WTC11 (cell line): ENCODE data around the gene MYL12B. TPM values are rescaled to one million over a fixed set of nuclear protein-coding genes. Genes with fewer than 3 reads are reported as not detected.

Experiments used
- ATAC-seq: fragments of 200-7000 bp; cut with Tn5 transposase; 2 replicates; pipeline ENCODE4 v1.10.0; 2021; ENCODE audit warnings: mild to moderate bottlenecking, moderate library complexity
- CTCF ChIA-PET: fragments of 300-600 bp; sonication (Branson Sonifier 250); formaldehyde crosslinking; loops from one replicate; lab custom pipeline; 2021; ENCODE audit warnings: antibody characterized with exemption; lab: Charles Lee
- POLR2A ChIA-PET: fragments of 350-600 bp; sonication (Branson Sonifier 250); formaldehyde crosslinking; loops from one replicate; lab custom pipeline; 2021; ENCODE audit warnings: antibody characterized with exemption; lab: Charles Lee
- DNase-seq: peaks from one replicate; pipeline ENCODE4 v3.0.0; 2021; ENCODE audit warnings: low spot score
- H3K27ac Mint-ChIP-seq: 2 replicates; pipeline ENCODE4 v1.8.0; 2021; ENCODE audit warnings: mixed read lengths
- H3K27me3 Mint-ChIP-seq: 2 replicates; pipeline ENCODE4 v1.8.0; 2021; ENCODE audit warnings: low read depth, mild to moderate bottlenecking, moderate library complexity, mixed read lengths
- H3K36me3 Mint-ChIP-seq: 2 replicates; pipeline ENCODE4 v1.8.0; 2021; ENCODE audit warnings: mixed read lengths
- H3K4me1 Mint-ChIP-seq: 2 replicates; pipeline ENCODE4 v1.8.0; 2022; ENCODE audit warnings: mixed read lengths
- H3K4me3 Mint-ChIP-seq: 2 replicates; pipeline ENCODE4 v1.8.0; 2021; ENCODE audit warnings: mild to moderate bottlenecking, moderate library complexity, mixed read lengths
- H3K9me3 Mint-ChIP-seq: 2 replicates; pipeline ENCODE4 v1.8.0; 2021; ENCODE audit warnings: mixed read lengths
- CBFB ChIP-seq: sonication (generic); formaldehyde crosslinking; IDR thresholded peaks from 2 replicates; pipeline ENCODE4 v1.8.1; 2022; ENCODE audit warnings: mild to moderate bottlenecking, low read depth, missing genetic modification reagents
- CDX4 ChIP-seq: fragments of 250-450 bp; sonication (Bioruptor Pico); IDR thresholded peaks from 2 replicates; pipeline ENCODE4 v1.9.0; 2021; ENCODE audit warnings: moderate library complexity, mild to moderate bottlenecking, inconsistent platforms, borderline replicate concordance
- CREB1 ChIP-seq: sonication (generic); formaldehyde crosslinking; IDR thresholded peaks from 2 replicates; pipeline ENCODE4 v1.8.0; 2023; ENCODE audit warnings: mild to moderate bottlenecking, missing genetic modification reagents
- EMX1 ChIP-seq: fragments of 250-450 bp; sonication (Bioruptor Pico); IDR thresholded peaks from 2 replicates; pipeline ENCODE4 v1.8.0; 2021; ENCODE audit warnings: mild to moderate bottlenecking
- FOXK1 ChIP-seq: sonication (generic); formaldehyde crosslinking; IDR thresholded peaks from 2 replicates; pipeline ENCODE4 v1.8.0; 2022; ENCODE audit warnings: mild to moderate bottlenecking, moderate library complexity, missing genetic modification reagents
- FOXP4 ChIP-seq: sonication (generic); formaldehyde crosslinking; IDR thresholded peaks from 2 replicates; pipeline ENCODE4 v1.8.0; 2022; ENCODE audit warnings: mild to moderate bottlenecking, missing genetic modification reagents
- GRHL2 ChIP-seq: fragments of 250-450 bp; sonication (Bioruptor Pico); IDR thresholded peaks from 2 replicates; pipeline ENCODE4 v1.8.0; 2022; ENCODE audit warnings: mild to moderate bottlenecking, moderate library complexity; ENCODE audit not compliant: insufficient replicate concordance, severe bottlenecking
- HMGXB4 ChIP-seq: sonication (generic); formaldehyde crosslinking; IDR thresholded peaks from 2 replicates; pipeline ENCODE4 v1.8.1; 2023; ENCODE audit warnings: mild to moderate bottlenecking, moderate library complexity, missing genetic modification reagents
- IRF2 ChIP-seq: sonication (generic); formaldehyde crosslinking; IDR thresholded peaks from 2 replicates; pipeline ENCODE4 v1.8.0; 2022; ENCODE audit warnings: low read depth, missing genetic modification reagents, borderline replicate concordance
- NFYB ChIP-seq: sonication (generic); formaldehyde crosslinking; conservative IDR thresholded peaks from 2 replicates; pipeline ENCODE4 v1.8.0; 2022; ENCODE audit warnings: low read depth, missing genetic modification reagents
- NR2C2 ChIP-seq: sonication (generic); formaldehyde crosslinking; IDR thresholded peaks from 2 replicates; pipeline ENCODE4 v1.8.0; 2022; ENCODE audit warnings: mild to moderate bottlenecking, missing genetic modification reagents
- PRRX2 ChIP-seq: fragments of 250-450 bp; sonication (Bioruptor Pico); IDR thresholded peaks from 2 replicates; pipeline ENCODE4 v1.8.0; 2021; ENCODE audit warnings: mild to moderate bottlenecking
- SMAD4 ChIP-seq: sonication (generic); formaldehyde crosslinking; IDR thresholded peaks from 2 replicates; pipeline ENCODE4 v1.8.0; 2022; ENCODE audit warnings: mild to moderate bottlenecking, missing genetic modification reagents
- TCF7 ChIP-seq: sonication (generic); formaldehyde crosslinking; IDR thresholded peaks from 2 replicates; pipeline ENCODE4 v1.8.0; 2022; ENCODE audit warnings: mild to moderate bottlenecking, low read depth, missing genetic modification reagents, moderate library complexity
- TP53 ChIP-seq: sonication (generic); formaldehyde crosslinking; IDR thresholded peaks from 2 replicates; pipeline ENCODE4 v1.8.1; 2023; ENCODE audit warnings: mild to moderate bottlenecking, missing genetic modification reagents
- USF2 ChIP-seq: sonication (generic); formaldehyde crosslinking; IDR thresholded peaks from 2 replicates; pipeline ENCODE4 v1.8.1; 2023; ENCODE audit warnings: mild to moderate bottlenecking, missing genetic modification reagents, moderate library complexity
- ZBTB21 ChIP-seq: sonication (generic); formaldehyde crosslinking; IDR thresholded peaks from 2 replicates; pipeline ENCODE4 v1.8.1; 2023; ENCODE audit warnings: mild to moderate bottlenecking, missing genetic modification reagents, borderline replicate concordance
- ZMAT4 ChIP-seq: fragments of 250-450 bp; sonication (Bioruptor Pico); IDR thresholded peaks from 2 replicates; pipeline ENCODE4 v1.9.0; 2021; ENCODE audit warnings: mild to moderate bottlenecking
- ZNF263 ChIP-seq: sonication (generic); formaldehyde crosslinking; IDR thresholded peaks from 2 replicates; pipeline ENCODE4 v1.8.1; 2022; ENCODE audit warnings: low read depth, mild to moderate bottlenecking, moderate library complexity, missing genetic modification reagents
- ZNF512 ChIP-seq: sonication (generic); formaldehyde crosslinking; IDR thresholded peaks from 2 replicates; pipeline ENCODE4 v1.8.1; 2022; ENCODE audit warnings: missing genetic modification reagents, borderline replicate concordance
- ZNF532 ChIP-seq: fragments of 250-450 bp; sonication (Bioruptor Pico); IDR thresholded peaks from 2 replicates; pipeline ENCODE4 v1.9.0; 2021; ENCODE audit warnings: mild to moderate bottlenecking, borderline replicate concordance
- ZNF671 ChIP-seq: fragments of 250-450 bp; sonication (Bioruptor Pico); IDR thresholded peaks from 2 replicates; pipeline ENCODE4 v1.8.0; 2021; ENCODE audit warnings: mild to moderate bottlenecking
- total RNA-seq: library from RNA; stranded (reverse); gene quantifications from 3 replicates; pipeline ENCODE4 v1.2.3, GENCODE V29; 2021

MYL12B gene
- total RNA-seq, 1 experiment from 2014 or later, result 173 TPM

GRCh38 chr18:3306391-3306790, 44.5 kb downstream of the MYL12B start:
- Mint-ChIP-seq H3K36me3 (no peaks in the 10 kb centered on the region; the same call in 1 of the 2 replicates), H3K4me3 (no peak overlapping the region)
- CTCF ChIA-PET, result interaction anchor here (1.0 to 2.8 kb wide), 2 partner anchors 9 to 297 kb away, joined by 3 to 13 read pairs; no protein-coding TSS in a partner anchor
- TF ChIP-seq ZBTB21 (CRISPR knock-in tag) (no peak), FOXP4 (CRISPR knock-in tag) (no peak), SMAD4 (CRISPR knock-in tag) (no peak), USF2 (CRISPR knock-in tag) (no peak), TP53 (CRISPR knock-in tag) (no peak), EMX1 (no peak), ZNF532 (CRISPR knock-in tag) (no peak), TCF7 (CRISPR knock-in tag) (no peak), NR2C2 (CRISPR knock-in tag) (no peak), IRF2 (CRISPR knock-in tag) (no peak), ZNF512 (CRISPR knock-in tag) (no peak), ZNF671 (CRISPR knock-in tag) (no peak), PRRX2 (CRISPR knock-in tag) (no peak)
- TF ChIP-seq, all 79 proteins: peak for 0
- H3K27me3 Mint-ChIP-seq, result no peaks in the 10 kb centered on the region
- no peak for ATAC-seq
- no peak for DNase-seq
- H3K9me3 Mint-ChIP-seq, result peaks cover 9% of the 10 kb centered on the region; the same call in 1 of the 2 replicates
- H3K27ac Mint-ChIP-seq, result no peak overlapping the region
- POLR2A ChIA-PET, result no interaction called here
- H3K4me1 Mint-ChIP-seq, result peaks cover 13% of the 10 kb centered on the region

- Mint-ChIP-seq H3K27me3 (peaks cover 9% of the 10 kb centered on the region; the same call in 1 of the 2 replicates), H3K27ac (no peak overlapping the region), H3K4me3 (no peak overlapping the region), H3K4me1 (peaks cover 4% of the 10 kb centered on the region), H3K36me3 (peaks cover 14% of the 10 kb centered on the region), H3K9me3 (peaks cover 25% of the 10 kb centered on the region)
- ChIA-PET POLR2A (interaction anchor here (1.5 kb wide), 1 partner anchor 16 kb away, joined by 4 read pairs; no protein-coding TSS in a partner anchor), CTCF (interaction anchor here (1.5 to 1.6 kb wide), 2 partner anchors 9 to 16 kb away, joined by 4 to 9 read pairs; no protein-coding TSS in a partner anchor)
- DNase-seq (no peak), ATAC-seq (no peak)
- TF ChIP-seq FOXK1 (CRISPR knock-in tag) (no peak), IRF2 (CRISPR knock-in tag) (no peak), CREB1 (CRISPR knock-in tag) (no peak), PRRX2 (CRISPR knock-in tag) (no peak), ZNF263 (CRISPR knock-in tag) (no peak), CDX4 (CRISPR knock-in tag) (no peak), ZMAT4 (CRISPR knock-in tag) (no peak), GRHL2 (no peak), CBFB (CRISPR knock-in tag) (no peak), HMGXB4 (CRISPR knock-in tag) (no peak), NFYB (CRISPR knock-in tag) (no peak)
These were observed 51.8 kb downstream of the MYL12B start for GRCh38 chr18:3313685-3314084.
